GM23338 (cell line): ENCODE results near the gene MYO9B.

Experiments
- CREB1 ChIP-seq: fragments of 250-450 bp; sonication (Bioruptor Pico); IDR thresholded peaks from 2 replicates; pipeline ENCODE4 v1.5.0; 2020; ENCODE audit warnings: low read depth, mild to moderate bottlenecking, moderate library complexity
- CTCF ChIP-seq, 2 experiments: fragments of 200-600 bp in 1 of 2; sonication (generic) in 1 of 2; conservative IDR thresholded peaks; 2 replicates each; pipeline versions ENCODE4 v1.5.1 to v1.6.1; 2016 to 2017; ENCODE audit warnings: antibody characterized with exemption in 2 of 2, low read depth in 2 of 2, mild to moderate bottlenecking in 2 of 2, moderate library complexity in 1 of 2
- EZH2 ChIP-seq: fragments of 200-600 bp; sonication (generic); IDR thresholded peaks from one replicate; pipeline ENCODE4 v1.8.0; 2017; ENCODE audit warnings: antibody characterized with exemption, mild to moderate bottlenecking, low read depth; ENCODE audit not compliant: unreplicated experiment
- EZH2phosphoT487 ChIP-seq: fragments of 200-600 bp; sonication (generic); IDR thresholded peaks from one replicate; pipeline ENCODE4 v1.8.1; 2018; ENCODE audit warnings: antibody characterized with exemption; ENCODE audit not compliant: unreplicated experiment
- JUNB ChIP-seq: IDR thresholded peaks from one replicate; pipeline ENCODE4 v1.6.1; 2016; ENCODE audit warnings: antibody characterized with exemption; ENCODE audit not compliant: unreplicated experiment
- NANOG ChIP-seq: IDR thresholded peaks from 2 replicates; pipeline ENCODE4 v1.6.1; 2016; ENCODE audit warnings: antibody characterized with exemption, borderline replicate concordance
- POLR2AphosphoS5 ChIP-seq: IDR thresholded peaks from 2 replicates; pipeline ENCODE4 v1.6.1; 2016; ENCODE audit warnings: antibody characterized with exemption, low read depth
- REST ChIP-seq: IDR thresholded peaks from one replicate; pipeline ENCODE4 v1.6.1; 2018; ENCODE audit warnings: antibody characterized with exemption; ENCODE audit not compliant: unreplicated experiment
- STAT1 ChIP-seq: IDR thresholded peaks from one replicate; pipeline ENCODE4 v1.6.1; 2016; ENCODE audit warnings: antibody characterized with exemption; ENCODE audit not compliant: unreplicated experiment

GRCh38 chr19:17111766-17112165 lies 36.2 kb downstream of the MYO9B start:
- TF ChIP-seq CTCF (conservative IDR thresholded peaks at IDR 0.05; ENCODE audit: low read depth in 2 of 2) = no peak
- no peak for TF ChIP-seq POLR2AphosphoS5
- TF ChIP-seq EZH2phosphoT487 = no peak
- no peak for TF ChIP-seq NANOG
- no peak for TF ChIP-seq REST
- no peak for TF ChIP-seq CREB1 (CRISPR knock-in tag)
- no peak for TF ChIP-seq EZH2
- TF ChIP-seq JUNB = no peak
- TF ChIP-seq STAT1 = no peak
